Fibroblast of lung (primary cell): Measurements from ENCODE around the gene SRGAP2.
"Not testable (repeated sequence)": the region's sequence is repeated elsewhere in the genome, so short reads cannot be mapped to it uniquely, and the experiment has no call there.

ENCODE experiments used
- EZH2 ChIP-seq: IDR thresholded peaks from 2 replicates; pipeline ENCODE4 v1.5.1; 2012; ENCODE audit warnings: low read length, control low read depth, mild to moderate bottlenecking; ENCODE audit errors: missing control alignments
- TF ChIP-seq, protein P1 (sequence below), 2 donors: IDR thresholded peaks in 1 of 2; conservative IDR thresholded peaks in 1 of 2; 1 replicate in 1 of 2; 2 replicates in 1 of 2; pipeline ENCODE4 v1.5.1; 2011 to 2012; ENCODE audit warnings: low read length in 2 of 2, control low read depth in 1 of 2, inconsistent platforms in 1 of 2, low read depth in 1 of 2, mild to moderate bottlenecking in 1 of 2

DNA sequence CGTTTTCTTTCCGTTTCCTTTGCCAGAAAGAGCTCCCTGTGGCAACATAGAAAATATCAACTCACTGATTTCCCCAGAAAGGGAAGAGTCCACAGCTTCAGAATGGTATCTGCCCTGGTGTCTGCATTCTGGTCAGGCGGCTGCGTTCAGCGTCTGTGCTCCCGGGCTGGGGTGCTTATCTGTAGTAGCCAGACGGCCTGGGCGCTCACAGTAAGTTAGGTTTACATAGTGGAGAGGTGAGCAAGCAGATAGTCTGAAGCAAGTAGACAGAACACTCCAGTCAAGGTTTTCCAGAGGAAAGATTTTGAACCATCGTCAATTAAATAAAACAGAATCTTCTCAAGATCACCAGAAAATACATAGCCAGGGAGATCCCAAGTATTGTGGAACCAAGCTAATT is 28.6 kb downstream of the SRGAP2 start:
- not testable (repeated sequence) for TF ChIP-seq EZH2
- TF ChIP-seq, protein P1, sequence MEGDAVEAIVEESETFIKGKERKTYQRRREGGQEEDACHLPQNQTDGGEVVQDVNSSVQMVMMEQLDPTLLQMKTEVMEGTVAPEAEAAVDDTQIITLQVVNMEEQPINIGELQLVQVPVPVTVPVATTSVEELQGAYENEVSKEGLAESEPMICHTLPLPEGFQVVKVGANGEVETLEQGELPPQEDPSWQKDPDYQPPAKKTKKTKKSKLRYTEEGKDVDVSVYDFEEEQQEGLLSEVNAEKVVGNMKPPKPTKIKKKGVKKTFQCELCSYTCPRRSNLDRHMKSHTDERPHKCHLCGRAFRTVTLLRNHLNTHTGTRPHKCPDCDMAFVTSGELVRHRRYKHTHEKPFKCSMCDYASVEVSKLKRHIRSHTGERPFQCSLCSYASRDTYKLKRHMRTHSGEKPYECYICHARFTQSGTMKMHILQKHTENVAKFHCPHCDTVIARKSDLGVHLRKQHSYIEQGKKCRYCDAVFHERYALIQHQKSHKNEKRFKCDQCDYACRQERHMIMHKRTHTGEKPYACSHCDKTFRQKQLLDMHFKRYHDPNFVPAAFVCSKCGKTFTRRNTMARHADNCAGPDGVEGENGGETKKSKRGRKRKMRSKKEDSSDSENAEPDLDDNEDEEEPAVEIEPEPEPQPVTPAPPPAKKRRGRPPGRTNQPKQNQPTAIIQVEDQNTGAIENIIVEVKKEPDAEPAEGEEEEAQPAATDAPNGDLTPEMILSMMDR (conservative IDR thresholded peaks at IDR 0.05 in 1 of 2, IDR thresholded peaks at IDR 0.05 in 1 of 2; ENCODE audit: low read depth in 1 of 2, low read length in 2 of 2) = not testable (repeated sequence)
